Central memory CD8-positive, alpha-beta T cell (primary cell): Measurements from ENCODE around the gene THADA.

Experiments used
- ATAC-seq: fragments of 150-1000 bp; cut with Tn5 transposase; replicated peaks from 2 replicates; pipeline ENCODE4 v1.10.0; 2022; ENCODE audit warnings: mild to moderate bottlenecking, moderate FRiP score, moderate number of reproducible peaks; ENCODE audit not compliant: poor library complexity, severe bottlenecking; ENCODE audit errors: extremely low read depth
- DNase-seq, 2 donors: peaks; one replicate each; pipeline ENCODE4 v3.0.0; 2021; ENCODE audit warnings: low spot score in 2 of 2
- H3K27ac Mint-ChIP-seq: one replicate; pipeline ENCODE4 v1.8.0; 2022; ENCODE audit warnings: low read depth, mild to moderate bottlenecking, moderate library complexity, mixed read lengths
- H3K27me3 Mint-ChIP-seq: one replicate; pipeline ENCODE4 v1.8.0; 2022; ENCODE audit warnings: mixed read lengths
- H3K36me3 Mint-ChIP-seq: one replicate; pipeline ENCODE4 v1.8.0; 2022; ENCODE audit warnings: mild to moderate bottlenecking, moderate library complexity, mixed read lengths; ENCODE audit not compliant: insufficient read depth
- H3K4me1 Mint-ChIP-seq: one replicate; pipeline ENCODE4 v1.8.0; 2022; ENCODE audit warnings: mixed read lengths
- H3K4me3 Mint-ChIP-seq: one replicate; pipeline ENCODE4 v1.8.0; 2022; ENCODE audit warnings: mild to moderate bottlenecking, moderate library complexity, mixed read lengths
- H3K9me3 Mint-ChIP-seq: one replicate; pipeline ENCODE4 v1.8.0; 2022; ENCODE audit warnings: mixed read lengths

THADA gene

GRCh38 chr2:43585708-43586107, 10.1 kb downstream of the THADA start:
- Mint-ChIP-seq H3K9me3 (no peaks in the 10 kb centered on the region), H3K27ac (no peak overlapping the region), H3K27me3 (no peaks in the 10 kb centered on the region), H3K4me3 (no peak overlapping the region), H3K36me3 (peaks cover 59% of the 10 kb centered on the region), H3K4me1 (peaks cover 20% of the 10 kb centered on the region)
- ATAC-seq (no peak), DNase-seq (no peak)

DNA sequence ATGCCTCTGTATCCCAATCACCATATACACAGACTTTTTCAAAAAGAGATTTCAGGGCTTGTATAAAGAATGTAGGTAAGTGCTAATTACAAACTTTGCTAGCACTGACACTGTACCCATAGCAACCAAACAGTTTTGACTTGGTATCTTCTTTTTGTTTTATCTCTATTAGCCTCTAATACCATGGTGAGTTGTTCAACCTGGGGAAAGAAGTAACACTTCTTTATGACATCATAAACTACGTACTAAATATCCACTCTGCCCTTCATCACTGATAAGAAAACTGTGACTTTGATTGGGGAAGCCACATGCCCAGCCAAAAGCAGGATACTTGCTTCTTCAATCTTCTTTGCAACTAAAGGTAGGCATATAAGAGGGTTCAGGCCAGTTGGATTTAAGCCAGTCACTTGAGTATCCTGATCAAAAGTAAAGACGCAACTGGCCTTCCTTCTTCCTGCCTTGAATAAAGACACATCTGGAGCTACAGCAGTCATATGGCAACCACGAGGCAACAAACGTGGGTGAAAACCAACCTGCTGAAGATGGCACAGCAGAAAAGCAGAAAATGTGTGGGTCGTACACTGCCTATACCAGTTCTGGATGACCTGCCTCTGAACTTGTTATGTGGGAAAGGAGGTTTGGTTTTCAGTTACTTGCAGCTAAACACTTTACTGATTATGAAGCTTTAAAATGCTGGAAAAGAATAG, 16.4 kb downstream of the THADA start:
- DNase-seq (no peak), ATAC-seq (no peak)
- H3K9me3 Mint-ChIP-seq, result no peaks in the 10 kb centered on the region
- H3K27ac Mint-ChIP-seq, result no peak overlapping the region
- peaks cover 46% of the 10 kb centered on the region for H3K36me3 Mint-ChIP-seq
- H3K27me3 Mint-ChIP-seq, result no peaks in the 10 kb centered on the region
- H3K4me3 Mint-ChIP-seq, result no peak overlapping the region
- peaks cover 12% of the 10 kb centered on the region for H3K4me1 Mint-ChIP-seq

DNA sequence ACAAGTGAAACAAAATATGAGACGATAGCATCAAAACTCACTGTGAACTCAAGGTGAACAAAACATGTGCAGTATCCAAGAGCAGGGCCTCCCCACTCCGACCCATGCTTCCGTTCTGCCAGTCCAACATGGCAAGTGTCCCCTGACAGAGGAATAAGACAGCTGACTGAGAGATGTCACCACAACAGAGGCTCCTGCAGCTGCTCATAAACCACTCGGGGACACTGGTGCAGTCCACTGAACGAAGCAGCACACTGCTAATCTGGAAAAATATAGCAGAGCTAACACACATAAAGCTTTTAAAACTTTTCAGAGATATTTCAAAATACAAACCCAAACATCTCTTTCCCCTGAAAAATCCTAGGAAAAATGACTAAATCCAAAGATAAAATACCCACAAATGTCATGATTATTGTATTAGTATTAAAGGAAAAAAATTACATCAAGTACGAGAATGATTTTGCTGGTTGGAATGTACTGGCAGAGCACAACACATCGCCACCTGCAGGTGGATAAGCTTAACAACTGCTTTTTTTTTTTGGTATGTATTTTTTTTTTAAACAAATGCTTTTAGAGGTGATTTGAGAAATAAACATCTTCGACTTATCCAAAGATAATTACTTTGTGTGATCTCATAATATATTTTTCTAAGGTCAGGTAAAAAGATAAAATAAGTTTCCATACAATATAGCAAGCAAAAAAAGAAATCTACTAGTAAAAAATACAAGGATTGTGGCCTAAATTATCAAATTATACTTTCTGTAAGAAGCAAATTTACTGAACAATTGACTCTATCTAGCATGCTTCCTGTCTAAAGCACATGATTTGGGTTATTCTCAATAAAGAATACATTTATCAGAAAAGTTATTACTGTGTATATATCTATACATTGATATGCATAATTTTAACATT, 18.6 kb downstream of the THADA start:
- no peaks in the 10 kb centered on the region for H3K9me3 Mint-ChIP-seq
- H3K4me1 Mint-ChIP-seq, result no peaks in the 10 kb centered on the region
- no peaks in the 10 kb centered on the region for H3K27me3 Mint-ChIP-seq
- no peak overlapping the region for H3K4me3 Mint-ChIP-seq
- ATAC-seq, result no peak
- DNase-seq, result no peak
- H3K27ac Mint-ChIP-seq, result no peak overlapping the region
- peaks cover 41% of the 10 kb centered on the region for H3K36me3 Mint-ChIP-seq

GRCh38 chr2:43572244-43572643, 23.6 kb downstream of the THADA start:
- DNase-seq (no peak), ATAC-seq (no peak)
- Mint-ChIP-seq H3K4me3 (no peak overlapping the region), H3K27me3 (no peaks in the 10 kb centered on the region), H3K9me3 (no peaks in the 10 kb centered on the region), H3K27ac (no peak overlapping the region), H3K36me3 (peaks cover 34% of the 10 kb centered on the region), H3K4me1 (peaks cover 20% of the 10 kb centered on the region)

DNA sequence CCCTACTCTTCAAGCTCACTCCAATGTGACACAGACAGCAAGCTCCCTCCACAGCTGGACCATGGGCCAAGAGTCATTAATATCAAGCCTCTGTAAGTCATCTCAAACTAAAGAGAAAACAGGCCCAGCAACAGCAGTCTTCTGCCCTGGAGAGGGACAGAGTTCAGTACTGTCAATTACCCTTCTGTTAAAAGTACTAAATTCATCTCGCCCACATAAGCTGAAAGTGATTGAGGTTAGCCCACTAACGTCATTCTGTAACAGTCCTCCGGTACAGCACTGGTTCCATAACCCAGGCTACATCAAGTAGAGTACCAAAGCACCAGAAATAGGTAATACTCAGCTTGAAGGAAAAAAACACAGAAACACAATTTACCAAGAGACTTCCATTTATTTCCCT, 25.9 kb downstream of the THADA start:
- no peak overlapping the region for H3K4me3 Mint-ChIP-seq
- no peak for DNase-seq
- peaks cover 33% of the 10 kb centered on the region for H3K36me3 Mint-ChIP-seq
- no peaks in the 10 kb centered on the region for H3K9me3 Mint-ChIP-seq
- H3K27ac Mint-ChIP-seq, result no peak overlapping the region
- peaks cover 34% of the 10 kb centered on the region for H3K4me1 Mint-ChIP-seq
- H3K27me3 Mint-ChIP-seq, result no peaks in the 10 kb centered on the region
- ATAC-seq, result peak; percentile 84

DNA sequence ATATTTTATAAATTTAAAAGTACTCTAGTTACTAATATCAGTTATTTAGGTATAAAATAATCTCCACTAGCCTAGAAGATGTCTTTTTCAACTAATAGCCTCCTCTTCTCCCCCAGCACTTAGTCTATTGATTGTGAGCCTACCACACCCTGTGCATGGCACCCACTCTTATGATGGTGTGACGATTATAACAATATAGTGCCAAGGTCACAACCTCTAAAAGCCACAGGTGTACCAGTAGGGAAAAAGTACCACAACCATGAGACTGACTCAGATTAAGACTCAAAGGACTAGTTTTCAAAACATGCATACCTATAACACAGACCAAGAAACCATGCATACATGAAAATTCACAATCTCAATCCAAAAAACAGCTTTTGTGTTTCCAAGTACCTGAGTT, 27.6 kb downstream of the THADA start:
- H3K4me1 Mint-ChIP-seq, result peaks cover 36% of the 10 kb centered on the region

DNA sequence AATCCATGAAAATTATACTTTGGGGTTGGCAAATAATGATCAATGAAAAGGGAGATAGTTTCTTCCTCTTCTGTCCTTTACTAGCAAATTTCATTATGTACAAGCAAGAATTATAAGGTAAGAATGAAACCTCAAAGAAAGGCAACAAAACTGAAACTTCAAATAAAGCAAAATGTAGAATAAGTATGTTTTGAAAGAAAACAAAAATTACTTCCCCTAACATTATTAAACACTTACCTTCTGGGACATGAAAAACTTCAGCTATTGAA, 29.4 kb downstream of the THADA start:
- peaks cover 42% of the 10 kb centered on the region for H3K4me1 Mint-ChIP-seq
- H3K4me3 Mint-ChIP-seq, result no peak overlapping the region
- H3K9me3 Mint-ChIP-seq, result no peaks in the 10 kb centered on the region
- no peak overlapping the region for H3K27ac Mint-ChIP-seq
- DNase-seq, result no peak
- peaks cover 26% of the 10 kb centered on the region for H3K36me3 Mint-ChIP-seq
- ATAC-seq, result no peak
- no peaks in the 10 kb centered on the region for H3K27me3 Mint-ChIP-seq

More for the DNA sequence above, 27.6 kb downstream of the THADA start:
- no peaks in the 10 kb centered on the region for H3K27me3 Mint-ChIP-seq
- DNase-seq (no peak), ATAC-seq (no peak)
- peaks cover 33% of the 10 kb centered on the region for H3K36me3 Mint-ChIP-seq
- no peak overlapping the region for H3K27ac Mint-ChIP-seq
- no peak overlapping the region for H3K4me3 Mint-ChIP-seq
- H3K9me3 Mint-ChIP-seq, result no peaks in the 10 kb centered on the region

GRCh38 chr2:43563679-43564078, 32.2 kb downstream of the THADA start:
- DNase-seq (no peak), ATAC-seq (no peak)
- H3K27ac Mint-ChIP-seq, result peak overlapping the region; percentile 52
- no peaks in the 10 kb centered on the region for H3K9me3 Mint-ChIP-seq
- H3K4me1 Mint-ChIP-seq, result peaks cover 51% of the 10 kb centered on the region
- H3K4me3 Mint-ChIP-seq, result no peak overlapping the region
- H3K36me3 Mint-ChIP-seq, result peaks cover 21% of the 10 kb centered on the region
- no peaks in the 10 kb centered on the region for H3K27me3 Mint-ChIP-seq

DNA sequence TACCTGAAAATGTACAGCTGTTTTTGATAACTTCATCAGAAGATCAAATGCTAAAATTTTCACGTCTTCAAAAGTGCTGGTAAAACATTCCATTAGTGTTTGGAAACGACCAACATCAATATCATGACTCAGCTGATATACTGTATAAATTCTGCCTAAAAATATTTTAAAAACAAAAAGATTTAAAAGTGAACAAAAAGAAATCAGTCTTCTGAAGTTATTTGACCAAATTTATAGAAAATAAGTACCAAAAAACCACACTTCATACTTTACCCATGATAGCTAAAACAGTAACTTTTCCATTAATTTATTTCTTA, 35.6 kb downstream of the THADA start:
- no peak for DNase-seq
- no peak overlapping the region for H3K4me3 Mint-ChIP-seq
- peaks cover 23% of the 10 kb centered on the region for H3K36me3 Mint-ChIP-seq
- no peaks in the 10 kb centered on the region for H3K27me3 Mint-ChIP-seq
- no peak overlapping the region for H3K27ac Mint-ChIP-seq
- ATAC-seq, result no peak
- H3K9me3 Mint-ChIP-seq, result no peaks in the 10 kb centered on the region
- peaks cover 26% of the 10 kb centered on the region for H3K4me1 Mint-ChIP-seq

GRCh38 chr2:43559391-43560230, 36.2 kb downstream of the THADA start:
- Mint-ChIP-seq H3K27me3 (no peaks in the 10 kb centered on the region), H3K36me3 (peaks cover 23% of the 10 kb centered on the region), H3K4me3 (no peak overlapping the region), H3K27ac (peak overlapping the region; percentile 93), H3K4me1 (peaks cover 26% of the 10 kb centered on the region), H3K9me3 (no peaks in the 10 kb centered on the region)
- DNase-seq (no peak), ATAC-seq (no peak)

GRCh38 chr2:43557196-43557595, 38.6 kb downstream of the THADA start:
- H3K9me3 Mint-ChIP-seq, result no peaks in the 10 kb centered on the region
- H3K36me3 Mint-ChIP-seq, result peaks cover 20% of the 10 kb centered on the region
- H3K4me1 Mint-ChIP-seq, result peaks cover 18% of the 10 kb centered on the region
- H3K4me3 Mint-ChIP-seq, result no peak overlapping the region
- ATAC-seq, result no peak
- H3K27me3 Mint-ChIP-seq, result no peaks in the 10 kb centered on the region
- no peak for DNase-seq
- no peak overlapping the region for H3K27ac Mint-ChIP-seq

GRCh38 chr2:43556256-43556655, 39.6 kb downstream of the THADA start:
- ATAC-seq, result no peak
- Mint-ChIP-seq H3K27me3 (no peaks in the 10 kb centered on the region), H3K4me1 (peaks cover 18% of the 10 kb centered on the region), H3K9me3 (no peaks in the 10 kb centered on the region), H3K27ac (no peak overlapping the region), H3K36me3 (peaks cover 25% of the 10 kb centered on the region), H3K4me3 (no peak overlapping the region)
- no peak for DNase-seq
